DMS79 treated with DMSO at 0.1 percent for 48 hours (cell line): ENCODE data around the gene IKBIP.
"Not testable (repeated sequence)": the region's sequence is repeated elsewhere in the genome, so short reads cannot be mapped to it uniquely, and the experiment has no call there.

Experiments
- DNase-seq: peaks from one replicate; lab custom pipeline; 2025; lab: John Stamatoyannopoulos, UW

The IKBIP gene

GRCh38 chr12:98637068-98637467 lies 7.5 kb downstream of the IKBIP start:
- no peak for DNase-seq

- peak; percentile 94 for DNase-seq
Measured at GRCh38 chr12:98635657-98636323, 8.8 kb downstream of the IKBIP start.

GRCh38 chr12:98618952-98619351 lies 25.6 kb downstream of the IKBIP start:
- DNase-seq: no peak

- no peak for DNase-seq
Measured at GRCh38 chr12:98612696-98613334, 31.8 kb downstream of the IKBIP start.

- no peak for DNase-seq
Measured at GRCh38 chr12:98610596-98610995, 34.0 kb downstream of the IKBIP start.

- DNase-seq: no peak
Measured at GRCh38 chr12:98606359-98606988, 38.1 kb downstream of the IKBIP start.

- DNase-seq: no peak
Measured at GRCh38 chr12:98601924-98602323, 42.7 kb downstream of the IKBIP start.

GRCh38 chr12:98597313-98597712 lies 47.3 kb downstream of the IKBIP start:
- not testable (repeated sequence) for DNase-seq

- DNase-seq: no peak
Measured at GRCh38 chr12:98595243-98595988, 49.2 kb downstream of the IKBIP start.

- peak; percentile 18 for DNase-seq
Measured at GRCh38 chr12:98594050-98594835, 50.3 kb downstream of the IKBIP start.

GRCh38 chr12:98593351-98594049 lies 51.1 kb downstream of the IKBIP start, which contains the start of gene SLC25A3:
Gene SLC25A3, plus strand, starts transcription at chr12:98593686. Its CDS starts 293 bp downstream, at chr12:98593979.
- DNase-seq: peak; percentile 97

GRCh38 chr12:98592825-98593322 lies 51.7 kb downstream of the IKBIP start:
- DNase-seq: no peak

- DNase-seq: no peak
Measured at GRCh38 chr12:98591209-98591608, 53.4 kb downstream of the IKBIP start.

- peak; percentile 77 for DNase-seq
Measured at GRCh38 chr12:98587084-98587483, 57.5 kb downstream of the IKBIP start.

GRCh38 chr12:98582093-98582492 lies 62.5 kb downstream of the IKBIP start:
- DNase-seq: no peak

GRCh38 chr12:98581101-98581500 lies 63.5 kb downstream of the IKBIP start:
- DNase-seq: no peak

GRCh38 chr12:98580695-98581094 lies 63.9 kb downstream of the IKBIP start:
- DNase-seq: no peak

GRCh38 chr12:98579835-98580234 lies 64.8 kb downstream of the IKBIP start:
- DNase-seq: no peak

- no peak for DNase-seq
Measured at GRCh38 chr12:98579347-98579746, 65.2 kb downstream of the IKBIP start.

- DNase-seq: no peak
Measured at GRCh38 chr12:98578821-98579220, 65.8 kb downstream of the IKBIP start.

GRCh38 chr12:98578392-98578791 lies 66.2 kb downstream of the IKBIP start:
- no peak for DNase-seq
